ENCODE data around the gene CKS2.

- TF ChIP-seq POLR2A (IDR thresholded peaks at IDR 0.05; ENCODE audit: extremely low read depth, insufficient read length) (no peak), CTCF (IDR thresholded peaks at IDR 0.05; ENCODE audit: low read depth, low read length) (no peak), MAX (IDR thresholded peaks at IDR 0.05; ENCODE audit: low read depth, low read length) (no peak)
Observed at GRCh38 chr9:89291741-89292140, 19.3 kb upstream of the CKS2 start.
